ENCODE results near the gene CNPY1.
"Not testable (repeated sequence)": the region's sequence is repeated elsewhere in the genome, so short reads cannot be mapped to it uniquely, and the experiment has no call there.

CNPY1 gene

GRCh38 chr7:155577509-155577905 is 31.1 kb upstream of the CNPY1 start:
- no peak for DNase-seq

DNA sequence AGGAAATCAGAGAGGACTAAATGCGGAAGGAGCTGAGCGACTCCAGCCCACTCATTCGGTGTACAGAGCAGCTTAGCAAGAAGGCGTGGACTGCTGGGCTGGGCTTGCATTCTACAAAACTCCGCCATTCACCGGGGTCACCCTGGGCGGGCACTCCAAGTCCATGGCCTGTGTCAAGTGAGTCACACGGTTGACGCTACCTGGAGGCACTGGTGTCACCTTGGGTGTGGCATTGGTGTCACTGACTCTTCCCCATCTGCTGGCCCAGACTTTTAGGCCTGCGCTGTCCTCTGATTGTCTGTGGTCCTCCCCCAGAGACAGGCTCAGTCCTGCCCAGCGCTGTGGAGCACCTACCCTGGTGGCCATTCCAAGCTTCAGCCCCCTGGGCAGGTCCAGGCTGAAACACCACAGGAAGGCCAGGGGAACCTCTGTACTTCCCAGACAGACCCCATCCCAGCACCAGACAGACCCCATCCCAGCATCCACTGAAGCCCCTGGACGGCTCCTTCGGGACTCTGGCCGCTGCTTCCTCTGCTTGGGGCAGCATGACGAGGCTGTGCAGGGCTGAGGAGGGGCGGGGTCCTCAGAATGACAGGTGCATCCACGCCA is 30.6 kb upstream of the CNPY1 start:
- DNase-seq = no peak

DNA sequence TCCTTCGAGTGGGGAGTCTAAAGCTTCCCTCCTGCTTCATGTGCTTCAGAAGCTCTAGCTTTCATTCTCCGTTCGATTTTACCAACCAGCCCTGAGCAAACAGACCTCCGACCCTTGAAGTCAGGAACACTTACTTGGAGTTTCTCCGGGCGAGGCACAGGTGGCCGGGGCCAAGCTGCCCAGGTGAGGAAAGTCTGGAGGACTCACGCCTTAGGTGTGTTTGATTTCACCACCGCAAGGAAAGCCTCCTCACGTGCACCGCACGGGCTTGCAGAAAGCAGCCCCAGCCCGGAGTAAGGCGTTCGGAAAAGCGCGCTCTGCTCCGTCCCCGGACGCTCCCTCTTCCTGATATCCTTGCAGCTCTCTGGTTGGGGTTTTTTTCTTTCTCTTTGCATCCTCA is 30.1 kb upstream of the CNPY1 start:
- no peak for DNase-seq

DNA sequence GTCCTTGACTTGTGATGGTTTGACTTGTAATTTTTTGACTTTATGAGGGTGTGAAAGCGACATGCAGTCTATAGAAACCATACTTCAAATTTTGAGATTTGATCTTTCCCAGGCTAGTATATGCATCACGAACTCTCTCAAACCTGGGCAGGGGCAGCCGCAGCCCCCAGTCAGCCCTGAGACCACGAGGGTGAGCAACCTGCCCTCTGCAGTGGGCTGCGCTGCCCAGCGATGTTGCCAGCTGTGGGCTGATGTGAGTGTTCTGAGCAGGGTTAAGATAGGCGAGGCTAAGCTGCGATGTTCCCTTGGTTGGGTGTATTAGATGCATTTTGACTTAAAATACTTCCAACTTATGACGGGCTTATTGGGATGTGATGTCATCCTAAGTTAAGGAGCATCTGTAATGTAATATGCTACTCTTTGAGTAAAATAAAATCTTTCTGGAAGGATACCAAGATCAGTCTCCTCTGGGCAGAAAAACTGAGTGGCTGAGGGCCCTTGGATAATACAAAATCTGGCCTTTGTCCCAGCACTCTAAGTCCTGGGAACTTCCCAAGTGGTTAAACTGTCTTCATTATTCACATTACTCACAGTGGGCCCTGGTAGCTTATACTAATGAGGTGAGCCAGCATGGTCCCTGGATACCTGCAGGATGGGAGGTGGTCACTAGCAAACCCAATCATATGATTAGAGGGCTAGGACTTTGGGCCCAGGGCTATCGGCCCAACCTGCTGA is 28.4 kb upstream of the CNPY1 start:
- DNase-seq = no peak

DNA sequence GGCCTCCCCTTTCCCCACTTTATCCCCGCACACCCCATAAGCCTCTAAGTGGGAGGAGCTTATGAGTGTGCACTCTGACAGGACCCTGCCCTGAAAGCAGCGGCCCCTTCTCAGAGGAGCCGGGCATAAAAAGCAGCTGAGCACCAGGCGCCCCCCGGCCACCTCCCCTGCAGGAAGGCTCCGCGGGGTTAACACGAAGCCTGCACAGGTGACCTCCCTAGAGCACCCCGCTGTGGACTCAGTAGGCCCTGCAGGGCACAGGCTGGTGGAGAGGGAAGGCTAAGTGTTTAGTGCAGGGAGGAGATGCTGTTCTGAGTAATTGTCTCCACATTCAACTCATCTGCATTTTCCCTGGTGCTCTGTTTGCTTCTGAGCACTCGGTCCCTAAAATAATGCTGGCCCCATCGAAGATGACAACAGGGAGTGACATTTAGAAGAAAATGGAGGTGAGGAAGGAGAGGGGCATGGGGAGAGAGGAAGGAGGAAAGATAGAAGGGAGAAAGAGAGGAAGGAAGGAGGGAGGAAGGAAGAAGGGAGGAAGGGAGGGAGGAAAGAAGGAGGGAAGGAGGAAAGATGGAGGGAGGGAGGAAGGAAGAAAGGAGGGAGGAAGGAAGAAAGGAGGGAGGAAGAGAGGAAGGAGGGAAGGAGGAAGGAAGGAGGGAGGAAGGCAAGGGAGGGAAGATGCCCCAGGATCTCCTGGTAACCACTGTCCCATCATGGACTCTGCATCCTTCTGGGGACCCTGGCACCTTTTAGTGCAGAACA is 25.4 kb upstream of the CNPY1 start:
- DNase-seq = no peak

- DNase-seq = no peak
Observed at GRCh38 chr7:155570991-155571390, 24.6 kb upstream of the CNPY1 start.

- DNase-seq = no peak
Observed at GRCh38 chr7:155570171-155570958, 24.0 kb upstream of the CNPY1 start.

- no peak for DNase-seq
Observed at GRCh38 chr7:155569681-155570080, 23.3 kb upstream of the CNPY1 start.

GRCh38 chr7:155568842-155569494 is 22.6 kb upstream of the CNPY1 start:
- DNase-seq = no peak

DNA sequence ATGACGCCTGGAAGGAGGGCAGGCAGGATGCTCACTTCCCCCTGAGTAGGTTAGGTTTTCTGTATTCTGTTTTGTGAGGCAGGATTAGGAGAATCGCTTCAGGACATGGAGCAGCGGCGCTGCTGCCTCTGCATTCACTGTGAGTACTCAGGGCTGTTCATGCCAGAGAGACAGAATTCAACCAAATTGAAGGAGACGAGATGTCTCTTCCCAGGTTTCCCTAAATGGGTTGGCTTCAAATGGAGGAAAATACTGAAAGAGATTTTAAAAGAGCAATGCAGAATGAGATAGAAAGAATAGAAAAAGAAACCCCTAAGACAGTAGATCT is 21.9 kb upstream of the CNPY1 start:
- DNase-seq = no peak

GRCh38 chr7:155567646-155568332 is 21.4 kb upstream of the CNPY1 start:
- no peak for DNase-seq

- DNase-seq = no peak
Observed at GRCh38 chr7:155566011-155566836, 19.9 kb upstream of the CNPY1 start.

- DNase-seq = no peak
Observed at GRCh38 chr7:155565596-155565995, 19.2 kb upstream of the CNPY1 start.

- not testable (repeated sequence) for DNase-seq
Observed at GRCh38 chr7:155562976-155563375, 16.6 kb upstream of the CNPY1 start.

- DNase-seq = no peak
Observed at GRCh38 chr7:155562106-155562505, 15.7 kb upstream of the CNPY1 start.

- DNase-seq = no peak
Observed at GRCh38 chr7:155560982-155561686, 14.8 kb upstream of the CNPY1 start.

DNA sequence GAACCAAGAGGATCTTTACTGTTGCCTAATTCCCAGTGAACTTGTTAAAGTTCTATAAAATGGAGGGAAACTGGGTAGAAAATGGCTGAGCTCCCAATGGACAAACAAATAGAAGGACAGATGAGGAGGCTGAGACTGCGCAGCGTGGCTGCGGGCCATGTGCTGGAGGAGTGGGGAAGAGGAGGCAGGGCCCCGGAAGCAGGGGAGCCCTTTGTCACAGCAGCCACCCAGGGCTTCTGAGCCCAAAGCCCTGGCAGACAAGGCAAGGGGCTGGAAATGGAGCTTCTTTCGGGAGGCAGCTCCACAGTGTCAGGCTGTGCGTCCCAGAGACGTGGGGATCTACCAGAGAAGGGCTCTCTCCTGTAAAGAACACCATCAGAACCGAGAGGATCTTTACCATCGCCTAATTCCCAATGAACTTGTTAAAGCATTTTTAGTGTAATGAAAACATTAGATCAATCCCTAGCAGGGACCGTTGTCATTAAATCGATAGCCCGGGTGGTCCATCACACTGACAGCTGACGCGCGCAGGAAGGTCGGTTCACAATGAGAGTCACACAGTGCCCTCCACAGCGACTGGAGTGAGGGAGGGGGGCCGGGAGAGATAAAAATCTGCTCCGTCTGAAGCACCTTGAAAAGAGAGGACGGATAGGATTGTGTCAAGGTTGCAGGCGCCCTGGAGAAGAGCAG is 14.0 kb upstream of the CNPY1 start:
- DNase-seq = no peak

GRCh38 chr7:155559519-155560108 is 13.3 kb upstream of the CNPY1 start:
- no peak for DNase-seq

- DNase-seq = no peak
Observed at GRCh38 chr7:155558961-155559360, 12.6 kb upstream of the CNPY1 start.

- DNase-seq = no peak
Observed at GRCh38 chr7:155558351-155558750, 12.0 kb upstream of the CNPY1 start.
